SK-N-SH (cell line): ENCODE results near the gene UPK1A.

Experiments
- CTCF ChIP-seq: fragments of 200-600 bp; sonication (generic); IDR thresholded peaks from 2 replicates; pipeline ENCODE4 v1.6.1; 2017; ENCODE audit warnings: antibody characterized with exemption, mild to moderate bottlenecking, moderate library complexity
- EP300 ChIP-seq, 2 experiments: IDR thresholded peaks; 2 replicates each; pipeline versions ENCODE4 v1.4.0 to v1.6.1; 2012; ENCODE audit warnings: borderline replicate concordance in 1 of 2, low read depth in 1 of 2, low read length in 1 of 2
- EZH2phosphoT487 ChIP-seq: fragments of 200-600 bp; sonication (generic); IDR thresholded peaks from 2 replicates; pipeline ENCODE4 v1.6.1; 2017; ENCODE audit warnings: low read depth, mixed run types, mild to moderate bottlenecking, antibody characterized with exemption, moderate library complexity, borderline replicate concordance
- GABPA ChIP-seq: IDR thresholded peaks from 2 replicates; pipeline ENCODE4 v1.4.0; 2012; ENCODE audit warnings: low read depth, mild to moderate bottlenecking
- MXI1 ChIP-seq: IDR thresholded peaks from 2 replicates; pipeline ENCODE4 v1.6.1; 2012; ENCODE audit warnings: mild to moderate bottlenecking, low read depth, low read length, improper control_type of control experiment
- NFIC ChIP-seq: IDR thresholded peaks from 2 replicates; pipeline ENCODE4 v1.4.0; 2012; ENCODE audit warnings: borderline replicate concordance
- POLR2AphosphoS5 ChIP-seq: IDR thresholded peaks from 2 replicates; pipeline ENCODE4 v1.6.1; 2012; ENCODE audit warnings: low read depth, low read length
- SIN3A ChIP-seq: IDR thresholded peaks from 2 replicates; pipeline ENCODE4 v1.6.1; 2012; ENCODE audit warnings: low read depth, mild to moderate bottlenecking, low read length, moderate library complexity, borderline replicate concordance
- TEAD4 ChIP-seq: IDR thresholded peaks from 2 replicates; pipeline ENCODE4 v1.4.0; 2012; ENCODE audit warnings: mild to moderate bottlenecking, borderline replicate concordance; ENCODE audit not compliant: insufficient read depth

- TF ChIP-seq CTCF (no peak), TEAD4 (no peak), POLR2AphosphoS5 (no peak), MXI1 (no peak), EZH2phosphoT487 (no peak), NFIC (no peak), SIN3A (no peak), GABPA (no peak), EP300 (IDR thresholded peaks at IDR 0.05; ENCODE audit: borderline replicate concordance in 1 of 2, low read depth in 1 of 2, low read length in 1 of 2) (no peak)
Measured at GRCh38 chr19:35665604-35666003, 713 bp upstream of the UPK1A start.
